Subcutaneous adipose tissue (tissue), 4 donors: ENCODE measurements around the gene PTMA. TPM values are rescaled to one million over a fixed set of nuclear protein-coding genes. Genes with fewer than 3 reads are reported as not detected.

Experiments
- CTCF ChIP-seq: fragments of 450-650 bp; IDR thresholded peaks from one replicate; pipeline ENCODE4 v1.5.1; 2016; ENCODE audit warnings: low read depth, mild to moderate bottlenecking, control low read depth, antibody characterized with exemption, moderate library complexity
- total RNA-seq, 4 donors: library from RNA; depleted of rRNA; stranded (reverse); fragments of >200 nt; gene quantifications; one replicate each; pipeline ENCODE4 v1.1.0, GENCODE V29; 2016

The PTMA gene
- total RNA-seq, 4 donors from 2014 or later: 435 to 772 (median 535) TPM

- TF ChIP-seq CTCF: no peak
Observed at GRCh38 chr2:231680285-231680991, 27.9 kb upstream of the PTMA start.

GRCh38 chr2:231680992-231681852, 27.1 kb upstream of the PTMA start:
- no peak for TF ChIP-seq CTCF

- TF ChIP-seq CTCF: no peak
Observed at GRCh38 chr2:231682603-231683291, 25.6 kb upstream of the PTMA start.

GRCh38 chr2:231683292-231684235, 24.8 kb upstream of the PTMA start:
- TF ChIP-seq CTCF: no peak

GRCh38 chr2:231684314-231685223, 23.8 kb upstream of the PTMA start:
- no peak for TF ChIP-seq CTCF
